Islet precursor cell (in vitro differentiated cells): ENCODE measurements around the gene FIGNL2.
"Not testable (repeated sequence)": the region's sequence is repeated elsewhere in the genome, so short reads cannot be mapped to it uniquely, and the experiment has no call there.

Experiments
- DNase-seq: peaks from one replicate; pipeline ENCODE4 v3.0.0-alpha.2; 2018

Gene FIGNL2

GRCh38 chr12:51833448-51834227 lies 14.9 kb downstream of the FIGNL2 start:
- DNase-seq = no peak

DNA sequence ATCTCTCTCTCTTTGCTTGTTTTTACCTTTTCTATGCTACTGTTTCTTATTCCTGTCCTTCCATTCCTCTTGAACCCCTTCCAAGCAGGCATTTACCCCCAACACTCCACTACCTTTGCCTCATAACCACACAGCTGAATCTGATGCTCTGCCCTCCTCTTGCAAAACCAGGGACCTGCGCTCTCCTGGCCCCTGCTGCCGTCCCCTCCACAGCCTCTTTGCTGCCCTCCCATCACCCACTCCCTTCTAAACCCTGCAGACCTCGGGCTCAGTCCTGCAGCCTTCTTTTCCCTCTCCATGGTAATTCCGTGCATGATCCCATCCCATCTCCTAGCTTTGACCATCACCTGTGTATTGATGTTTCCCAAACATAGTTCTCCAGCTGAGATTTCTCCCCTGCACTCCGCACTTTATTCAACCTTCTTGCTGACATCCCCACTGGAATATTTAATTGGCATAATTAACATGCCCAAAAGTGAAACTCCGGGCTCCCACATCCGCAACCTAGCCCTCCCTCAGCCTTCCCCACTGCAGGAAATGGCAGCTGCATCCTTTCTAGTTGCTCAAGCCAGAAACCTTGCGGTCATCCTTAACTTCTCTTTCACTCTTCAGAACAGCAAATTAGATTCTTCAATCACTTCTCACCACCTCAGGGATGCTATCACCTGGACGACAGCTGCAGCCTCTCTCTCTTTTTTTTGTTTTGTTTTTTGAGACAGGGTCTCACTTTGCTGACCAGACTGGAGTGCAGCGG lies 16.0 kb downstream of the FIGNL2 start:
- no peak for DNase-seq

DNA sequence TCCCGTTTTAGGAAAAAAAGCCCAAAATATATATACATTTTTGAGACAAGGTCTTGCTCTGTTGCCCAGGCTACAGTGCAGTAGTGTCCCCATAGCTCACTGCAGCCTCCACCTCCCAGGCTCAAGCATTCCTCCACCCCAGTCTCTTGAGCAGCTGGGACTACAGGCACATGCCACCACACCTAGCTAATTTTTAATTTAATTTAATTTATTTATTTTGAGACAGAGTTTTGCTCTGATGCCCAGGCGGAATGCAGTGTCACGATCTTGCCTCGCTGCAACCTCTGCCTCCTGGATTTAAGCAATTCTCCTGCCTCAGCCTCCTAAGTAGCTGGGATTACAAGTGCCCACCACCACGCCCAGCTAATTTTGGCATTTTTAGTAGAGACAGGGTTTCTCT lies 16.7 kb downstream of the FIGNL2 start:
- not testable (repeated sequence) for DNase-seq

- DNase-seq = no peak
These were observed 18.9 kb downstream of the FIGNL2 start for GRCh38 chr12:51829641-51830040.

GRCh38 chr12:51829011-51829481 lies 19.5 kb downstream of the FIGNL2 start:
- no peak for DNase-seq

DNA sequence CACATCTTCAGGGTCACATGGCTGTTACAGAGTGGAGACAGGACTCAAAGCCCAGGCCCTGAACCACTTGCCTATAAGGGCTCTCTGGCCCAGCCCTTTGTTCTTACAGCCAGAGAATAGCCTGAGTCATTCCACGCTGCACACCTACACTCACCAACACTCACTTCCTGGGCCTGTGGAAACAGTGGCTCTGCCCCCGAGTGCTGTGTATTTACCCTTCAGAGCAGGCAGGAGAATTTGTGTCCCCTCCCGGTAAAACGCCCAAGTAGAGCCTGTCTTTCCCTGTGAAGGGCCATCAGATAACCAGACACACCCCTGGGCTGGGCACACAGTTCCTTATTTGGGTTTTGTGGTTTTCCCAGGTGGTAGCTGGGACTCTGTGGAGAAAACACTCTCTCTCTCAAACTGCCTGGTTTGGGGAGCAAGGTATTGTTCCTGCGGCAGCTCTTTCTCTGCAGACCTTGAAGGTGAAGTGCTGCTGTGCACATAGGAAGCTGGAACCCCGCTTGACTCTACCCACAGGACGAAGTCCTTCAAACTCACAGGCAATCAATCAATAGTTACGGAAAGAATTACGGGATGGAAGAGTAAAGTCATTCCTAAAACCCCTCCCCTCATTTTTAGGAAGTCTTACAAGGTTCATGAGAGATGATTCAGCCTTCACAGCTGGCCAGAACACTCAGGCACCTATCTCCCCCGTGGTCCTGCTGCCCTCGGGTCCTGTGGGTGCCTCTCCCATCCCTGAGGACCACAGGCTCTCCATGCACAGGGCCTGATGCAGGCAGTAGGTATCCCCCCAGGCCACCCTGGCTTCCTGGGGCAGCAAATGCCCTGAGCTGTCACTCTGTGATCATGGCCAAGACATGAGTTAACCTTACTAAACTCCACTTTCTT lies 20.3 kb downstream of the FIGNL2 start:
- peak; percentile 96 for DNase-seq

DNA sequence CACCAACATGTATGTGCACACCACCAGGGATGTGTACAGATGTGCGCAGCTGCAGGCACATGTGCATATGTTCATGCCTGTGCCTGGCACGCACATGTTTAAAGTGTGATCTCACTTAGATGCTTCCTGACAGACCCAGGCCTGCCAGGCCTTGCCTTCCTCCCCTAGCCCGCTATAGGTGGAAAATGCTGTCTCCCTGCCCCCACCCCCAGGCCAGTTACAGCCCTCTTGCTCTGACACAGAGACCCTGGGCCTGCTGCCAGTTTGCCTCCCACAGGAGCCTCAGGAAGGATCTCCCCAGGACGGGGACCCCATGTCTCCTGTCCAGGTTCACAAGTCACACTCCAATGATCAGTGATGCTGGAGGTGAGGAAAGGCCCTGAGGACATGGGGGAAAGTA lies 21.6 kb downstream of the FIGNL2 start:
- no peak for DNase-seq

GRCh38 chr12:51825216-51825615 lies 23.3 kb downstream of the FIGNL2 start:
- DNase-seq = peak; percentile 54

DNA sequence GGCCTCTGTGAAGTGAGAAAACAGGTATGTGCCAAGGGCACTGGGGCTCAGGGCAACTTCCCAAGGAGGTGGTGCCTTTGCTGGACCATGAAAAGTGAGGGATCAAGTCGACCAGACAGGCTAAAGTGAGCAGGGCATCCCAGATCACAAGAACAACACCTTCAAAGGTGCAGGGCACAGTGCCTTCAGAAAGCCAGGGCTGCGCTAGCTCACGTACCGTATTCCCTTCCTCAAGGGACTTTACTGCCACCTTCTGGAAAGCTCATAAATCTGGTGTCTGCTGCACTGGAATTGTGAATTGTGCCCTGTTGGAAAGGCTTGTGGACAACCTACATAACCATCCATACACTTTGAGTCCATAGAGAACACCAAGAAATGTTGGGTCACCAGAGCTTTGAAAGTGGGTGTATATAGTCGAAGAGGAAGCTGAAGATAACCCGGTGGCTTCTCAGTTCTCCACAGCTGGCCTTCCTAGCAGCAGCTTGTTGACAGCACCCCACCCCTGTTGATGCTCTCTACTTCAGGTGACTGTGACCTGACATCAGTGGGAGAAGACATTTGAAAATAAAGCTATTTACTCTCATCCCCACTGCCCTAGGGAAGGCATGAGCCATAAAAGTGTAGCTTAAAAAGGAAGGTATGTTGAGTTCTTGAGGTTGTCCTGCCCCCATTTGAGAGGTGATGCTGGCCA lies 24.5 kb downstream of the FIGNL2 start:
- DNase-seq = peak; percentile 81

DNA sequence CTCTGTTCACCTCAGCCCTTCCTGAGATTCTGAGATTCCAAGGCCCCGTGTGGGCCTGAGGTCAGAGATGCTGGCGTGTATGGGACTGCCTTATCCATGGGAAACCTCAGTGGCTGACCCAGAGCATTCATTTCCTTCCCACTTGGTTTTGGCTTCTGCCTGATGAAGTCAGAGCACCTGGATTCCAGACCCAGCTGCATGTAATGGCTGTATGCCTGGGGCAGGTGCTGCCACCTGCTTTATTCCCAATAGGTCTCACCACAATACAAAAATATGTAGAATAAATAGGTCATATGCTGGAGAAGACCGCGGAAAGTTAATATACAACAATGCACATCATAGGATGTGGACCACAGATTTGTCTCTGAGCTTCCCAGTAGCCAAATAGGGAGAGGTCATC lies 25.6 kb downstream of the FIGNL2 start:
- DNase-seq = peak; percentile 53

DNA sequence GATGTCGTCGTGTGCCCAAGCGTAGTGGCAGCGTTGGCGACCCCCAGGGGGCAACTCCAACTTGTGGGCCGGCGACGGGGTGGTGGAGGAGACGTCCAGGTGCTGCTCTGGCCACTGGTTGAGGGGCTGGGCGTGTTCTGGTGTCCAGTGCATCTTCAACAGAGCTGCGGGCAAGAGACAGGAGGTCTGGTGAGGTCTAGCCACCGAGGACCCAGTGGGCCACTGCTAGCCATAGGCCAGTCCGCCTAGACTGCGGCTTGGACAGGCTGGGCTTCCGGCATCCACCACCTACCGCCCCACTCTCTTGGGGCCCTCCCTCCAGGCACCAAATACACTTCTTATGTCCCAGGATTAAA lies 26.3 kb downstream of the FIGNL2 start:
- DNase-seq = peak; percentile 52

GRCh38 chr12:51821440-51822260 lies 26.9 kb downstream of the FIGNL2 start:
- peak; percentile 67 for DNase-seq

- DNase-seq = peak; percentile 93
These were observed 27.7 kb downstream of the FIGNL2 start for GRCh38 chr12:51820526-51821439.

GRCh38 chr12:51819736-51820525 lies 28.6 kb downstream of the FIGNL2 start:
- peak; percentile 61 for DNase-seq

GRCh38 chr12:51818566-51819300 lies 29.8 kb downstream of the FIGNL2 start:
- no peak for DNase-seq

DNA sequence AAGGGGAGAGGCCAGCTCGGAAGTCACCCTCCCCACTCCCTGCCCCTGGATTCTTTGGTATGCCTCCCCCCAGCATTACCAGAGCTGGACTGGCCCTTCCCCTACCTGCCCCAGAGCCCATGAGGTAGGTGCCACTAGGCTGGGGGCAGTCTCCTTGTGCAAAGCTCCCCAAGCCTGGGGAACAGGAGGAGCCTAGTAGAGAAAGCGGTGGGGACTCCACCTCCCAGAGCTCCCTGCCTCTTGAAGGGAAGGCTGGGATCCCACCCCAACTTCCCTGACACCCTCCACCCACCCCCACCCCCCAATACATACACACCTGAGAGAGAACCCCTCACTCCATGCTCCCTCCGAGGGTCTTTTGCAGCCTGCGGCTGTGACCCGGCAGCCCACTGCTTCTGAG lies 30.4 kb downstream of the FIGNL2 start:
- DNase-seq = peak; percentile 50

- DNase-seq = peak; percentile 56
These were observed 31.2 kb downstream of the FIGNL2 start for GRCh38 chr12:51817027-51817953.

DNA sequence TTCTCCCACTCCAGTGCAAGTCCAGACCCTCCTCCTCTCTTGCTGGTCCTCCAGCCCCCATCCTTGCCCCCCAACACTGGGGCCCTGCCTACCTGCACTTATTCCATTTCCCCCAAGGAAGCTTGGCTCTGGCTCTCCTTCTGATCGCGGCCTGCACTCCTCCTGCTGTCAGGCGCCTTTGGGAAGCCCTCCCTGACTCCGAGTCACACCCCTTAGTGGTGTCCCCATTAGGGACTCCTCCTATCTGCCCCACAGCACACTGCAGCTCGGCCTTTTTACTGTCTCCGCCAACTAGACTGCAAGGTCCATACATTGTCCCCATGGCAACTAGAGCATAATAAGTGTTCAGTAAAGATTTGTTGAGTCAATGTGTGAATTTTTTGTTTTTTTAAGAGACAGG lies 32.9 kb downstream of the FIGNL2 start:
- DNase-seq = peak; percentile 60
